Measurements from ENCODE around the gene PIGK.

GRCh38 chr1:77048615-77049005 lies 170.6 kb downstream of the PIGK start:
- TF ChIP-seq CTCF (IDR thresholded peaks at IDR 0.05; ENCODE audit: low read length) (no peak), EZH2 (optimal IDR thresholded peaks at IDR 0.05; ENCODE audit: low read depth, low read length) (no peak), EZH2phosphoT487 (IDR thresholded peaks at IDR 0.05; ENCODE audit: low read length) (no peak)
